Activated T-cell treated with anti-CD3 and anti-CD28 coated beads, Interleukin-2, amount 50 U/mL, for 48 hours (primary cell): ENCODE results near the gene HMGXB4.

Source experiments
- DNase-seq, 2 experiments: peaks; one replicate each; pipeline ENCODE4 v3.0.0-alpha.2; 2020

The HMGXB4 gene

DNA sequence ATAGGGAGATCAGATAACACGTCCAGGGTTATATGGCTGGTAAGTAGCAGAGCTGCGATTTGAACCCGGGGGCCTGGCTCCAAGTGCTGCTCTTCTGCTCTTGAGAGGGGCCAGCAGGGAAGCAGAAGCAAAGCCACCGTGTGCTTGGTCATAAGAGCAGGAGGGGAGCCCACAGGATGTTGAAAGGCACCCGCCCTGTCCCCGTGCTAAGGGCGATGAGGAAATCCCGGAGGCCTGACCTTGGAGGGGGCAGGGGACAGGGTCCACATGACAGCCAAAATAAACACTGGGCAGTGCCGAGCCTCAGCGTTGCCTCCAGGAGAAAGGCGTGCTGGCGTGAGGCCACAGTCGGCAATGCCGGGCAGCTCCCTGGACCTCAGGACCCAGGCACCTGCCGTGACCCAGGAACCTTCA is 71.2 kb downstream of the HMGXB4 start:
- no peak for DNase-seq

DNA sequence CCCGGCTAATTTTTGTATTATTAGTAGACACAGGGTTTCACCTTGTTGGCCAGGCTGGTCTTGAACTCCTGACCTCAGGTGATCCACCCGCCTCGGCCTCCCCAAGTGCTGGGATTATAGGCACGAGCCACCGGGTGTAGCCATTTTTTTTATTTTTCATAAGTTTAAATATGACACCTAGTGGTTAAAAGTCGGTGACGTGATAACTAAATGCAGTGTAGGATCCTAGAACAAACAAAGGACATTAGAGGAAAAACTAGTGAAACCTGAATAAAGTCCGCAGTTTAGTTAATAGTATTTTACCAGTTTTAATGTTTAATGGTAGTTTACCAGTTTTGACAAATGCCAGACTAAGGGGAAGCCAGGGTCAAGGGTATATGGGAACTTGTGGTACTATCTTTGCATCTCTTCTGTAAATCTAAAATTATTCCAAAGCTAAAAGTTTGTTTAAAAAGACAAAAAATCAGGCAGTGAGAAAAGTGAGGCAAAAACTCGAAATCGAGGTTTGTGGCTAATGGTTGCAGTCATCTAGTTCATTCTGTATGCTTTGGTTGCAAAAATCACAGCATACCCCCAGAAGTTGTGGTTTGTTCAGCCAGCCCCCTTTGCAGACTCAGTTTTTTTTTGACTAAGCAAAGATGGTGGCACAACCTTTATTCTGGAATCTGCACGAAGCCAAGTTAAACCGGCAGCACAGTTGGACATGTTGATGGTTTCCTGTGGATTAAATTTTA is 72.0 kb downstream of the HMGXB4 start:
- no peak for DNase-seq

DNA sequence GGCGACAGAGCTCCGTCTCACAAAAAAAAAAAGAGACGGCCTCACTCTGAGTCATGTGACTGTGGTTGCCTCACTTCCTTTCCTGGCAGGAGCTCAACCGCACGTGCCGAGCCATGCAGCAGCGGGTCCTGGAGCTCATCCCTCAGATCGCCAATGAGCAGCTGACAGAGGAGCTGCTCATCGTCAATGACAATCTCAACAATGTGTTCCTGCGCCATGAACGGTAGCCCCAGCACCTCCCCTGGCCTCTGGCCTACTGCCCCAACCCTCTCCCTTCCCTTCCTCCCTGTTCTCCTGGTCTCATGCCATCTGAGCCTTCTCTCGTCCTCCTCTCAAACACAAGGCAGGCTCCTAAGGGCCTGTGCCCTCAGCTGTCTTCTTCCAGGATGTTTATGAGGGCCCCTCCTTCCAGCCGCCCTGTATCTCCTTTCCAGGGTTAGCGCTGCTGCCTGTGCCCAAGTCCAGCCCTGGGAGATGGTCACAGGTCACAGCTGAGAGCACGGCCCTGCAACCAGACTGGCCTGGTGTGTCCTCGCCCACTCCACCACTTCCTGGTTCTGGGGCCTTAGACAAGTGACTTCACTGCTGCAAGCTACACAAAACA is 73.1 kb downstream of the HMGXB4 start:
- peak; percentile 74 for DNase-seq

DNA sequence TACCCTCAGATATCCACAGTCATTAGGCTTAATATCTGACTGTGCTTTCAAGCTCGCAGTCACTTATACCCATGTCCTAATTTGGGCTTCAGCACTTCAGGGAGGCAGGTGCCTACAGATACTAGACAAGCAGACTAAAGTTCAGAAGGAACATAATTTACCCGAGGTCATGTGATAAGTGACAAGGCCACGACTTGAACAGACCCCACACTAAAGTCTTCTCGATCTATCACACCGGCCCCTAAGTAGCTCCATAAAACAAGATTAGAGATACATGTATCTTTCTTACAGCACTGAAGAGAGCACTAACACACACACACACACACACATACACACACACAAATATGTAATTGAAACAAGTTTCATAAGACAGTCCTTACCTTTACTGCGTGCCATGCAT is 75.0 kb downstream of the HMGXB4 start:
- DNase-seq: no peak

DNA sequence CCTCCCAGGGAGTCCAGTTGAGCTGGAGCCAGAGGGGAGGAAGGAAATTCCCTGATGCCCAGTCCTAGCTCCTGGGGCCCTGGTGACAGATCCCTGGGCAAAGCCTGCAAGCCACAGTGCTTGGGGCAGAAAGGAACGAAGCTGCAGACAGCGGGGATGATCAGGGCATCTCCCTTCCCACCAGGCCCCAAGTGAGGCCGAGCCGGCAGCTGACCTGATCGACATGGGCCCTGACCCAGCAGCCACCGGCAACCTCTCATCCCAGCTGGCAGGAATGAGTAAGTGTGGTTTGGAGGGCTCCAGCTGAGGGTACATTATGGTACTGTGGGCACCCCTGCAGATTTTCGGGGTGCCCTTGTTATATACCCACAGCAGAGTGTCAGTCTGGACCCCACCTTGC is 75.9 kb downstream of the HMGXB4 start:
- no peak for DNase-seq

DNA sequence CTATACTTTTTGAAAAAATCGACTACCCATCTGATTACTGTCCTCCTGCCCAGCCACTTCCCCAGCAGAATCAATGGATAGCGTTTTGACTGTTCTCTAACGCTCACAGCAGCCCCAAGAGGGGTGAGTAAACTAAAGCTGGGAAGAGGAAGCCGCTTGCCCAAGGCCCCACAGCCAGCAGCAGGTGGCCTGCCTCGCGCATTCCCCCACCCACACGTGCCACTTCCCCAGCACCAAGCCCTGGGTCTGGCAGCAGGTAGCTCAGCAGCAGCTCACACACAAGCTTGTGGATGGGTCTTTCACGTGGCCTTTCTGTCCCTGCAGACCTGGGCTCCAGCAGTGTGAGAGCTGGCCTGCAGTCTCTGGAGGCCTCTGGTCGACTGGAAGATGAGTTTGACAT is 76.7 kb downstream of the HMGXB4 start:
- DNase-seq: peak in 1 of 2 experiments; percentile 56

DNA sequence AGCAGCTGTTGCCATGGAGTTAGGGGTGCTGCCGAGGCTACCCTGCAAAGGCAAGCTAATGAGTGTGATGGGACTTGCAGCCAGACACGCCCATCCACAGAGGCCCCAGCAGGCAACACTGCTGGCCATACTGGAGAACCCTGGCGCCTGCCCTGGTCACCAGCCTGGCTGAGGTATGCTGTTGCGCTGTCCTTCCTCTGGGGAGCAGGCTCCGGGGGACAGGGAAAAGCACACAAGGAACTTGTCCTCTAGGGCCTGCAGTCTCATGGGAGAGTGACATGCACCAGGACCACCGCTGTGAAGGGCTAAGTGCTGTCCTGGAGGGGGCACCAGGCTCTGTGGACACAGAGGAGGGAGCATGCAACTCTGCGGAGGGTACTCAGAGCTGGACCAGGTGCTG is 78.2 kb downstream of the HMGXB4 start:
- DNase-seq: no peak

DNA sequence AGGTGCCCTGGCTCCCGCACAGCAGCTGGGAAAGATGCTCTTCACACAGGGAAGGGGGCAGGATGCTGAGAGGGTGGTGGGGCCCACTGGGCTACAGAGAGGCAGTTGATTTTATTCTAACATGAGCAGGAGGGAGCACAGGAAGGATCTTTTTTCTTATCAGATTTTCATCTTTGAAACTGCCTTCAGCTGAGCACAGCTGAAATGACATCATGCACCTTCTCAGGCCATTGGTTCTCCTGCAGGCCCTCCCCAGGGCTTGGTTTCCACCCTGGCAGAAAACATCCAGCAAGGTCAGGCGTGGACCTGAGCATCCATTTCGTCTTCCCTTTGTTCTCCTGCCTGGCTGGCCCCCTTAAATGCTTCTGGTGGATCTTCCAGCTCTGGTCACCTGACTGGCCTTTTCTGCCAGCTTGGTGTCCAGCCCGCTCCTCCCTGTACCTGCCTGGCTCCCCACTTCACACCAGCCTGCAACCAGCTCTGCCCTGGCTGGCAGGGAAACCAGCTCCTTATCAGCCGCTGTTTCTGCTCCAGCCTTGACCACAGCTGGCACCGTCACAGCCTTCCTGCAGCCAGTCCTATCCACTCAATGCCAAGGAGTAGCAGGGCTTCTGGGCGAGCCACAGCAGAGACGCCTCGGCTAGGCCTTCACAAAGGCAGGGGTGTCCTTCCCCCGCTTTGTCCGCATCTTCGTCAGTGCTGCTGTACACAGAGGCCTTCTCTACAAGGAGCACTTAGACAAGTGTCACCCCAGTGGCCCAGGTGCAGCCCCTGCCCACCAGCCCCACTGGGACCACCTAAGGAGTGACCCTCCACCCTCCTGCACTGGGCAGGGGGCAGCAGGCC is 78.9 kb downstream of the HMGXB4 start:
- DNase-seq: no peak

DNA sequence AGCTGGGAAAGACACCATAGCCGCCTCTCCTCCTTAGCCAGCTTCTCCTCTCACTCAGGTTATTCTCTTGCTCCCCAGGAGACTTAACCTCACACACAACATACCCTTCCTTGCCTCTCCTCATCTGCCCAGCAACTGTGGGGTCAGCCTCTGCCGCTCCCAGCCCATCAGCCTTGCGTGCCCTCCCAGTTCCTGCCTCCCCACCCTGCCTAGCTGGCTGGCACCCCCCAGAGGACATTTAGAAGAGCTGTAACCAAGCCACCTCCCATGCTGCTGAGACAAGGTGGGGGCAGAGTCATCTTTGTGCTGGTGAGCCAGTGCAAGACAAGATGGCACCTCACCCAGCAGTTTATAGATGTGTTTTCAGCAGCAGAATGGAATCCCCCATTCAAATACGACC is 80.6 kb downstream of the HMGXB4 start:
- no peak for DNase-seq

DNA sequence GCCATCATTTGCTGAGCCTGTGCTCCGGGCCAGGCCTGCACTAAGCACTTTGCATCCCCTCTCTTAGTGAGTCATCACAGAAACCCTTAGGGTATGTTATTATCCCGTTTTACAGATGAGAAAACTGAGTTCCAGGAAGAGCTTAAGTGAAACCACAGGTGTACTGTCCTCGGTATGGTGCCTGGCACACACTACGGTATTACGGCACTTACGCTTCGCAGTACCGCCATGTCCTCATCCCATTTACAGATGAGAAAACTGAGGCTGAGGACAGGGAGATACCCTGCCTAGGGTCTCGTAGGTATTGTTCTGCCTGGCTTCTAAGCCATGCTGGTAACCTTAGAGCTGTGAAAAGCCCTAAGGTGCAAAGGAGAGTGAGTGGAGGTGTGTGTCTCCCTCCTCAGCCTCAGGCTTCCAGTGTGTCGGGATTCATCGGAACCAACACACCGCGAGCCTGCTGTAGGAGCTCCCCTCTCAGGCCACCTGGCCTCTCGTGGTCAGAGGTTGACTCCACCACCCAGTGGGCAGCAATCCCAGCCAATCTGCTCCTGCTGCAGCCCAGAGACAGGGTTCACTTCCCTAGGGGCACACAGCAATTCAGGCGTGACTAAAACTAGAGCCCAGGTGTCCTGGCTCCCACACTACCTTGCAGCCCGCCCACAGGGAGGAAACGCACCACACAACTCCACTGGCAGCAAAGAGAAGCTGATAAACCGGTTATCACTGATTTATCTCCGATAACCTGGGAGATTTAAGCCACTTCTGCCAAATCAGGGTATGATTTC is 84.0 kb downstream of the HMGXB4 start:
- no peak for DNase-seq

DNA sequence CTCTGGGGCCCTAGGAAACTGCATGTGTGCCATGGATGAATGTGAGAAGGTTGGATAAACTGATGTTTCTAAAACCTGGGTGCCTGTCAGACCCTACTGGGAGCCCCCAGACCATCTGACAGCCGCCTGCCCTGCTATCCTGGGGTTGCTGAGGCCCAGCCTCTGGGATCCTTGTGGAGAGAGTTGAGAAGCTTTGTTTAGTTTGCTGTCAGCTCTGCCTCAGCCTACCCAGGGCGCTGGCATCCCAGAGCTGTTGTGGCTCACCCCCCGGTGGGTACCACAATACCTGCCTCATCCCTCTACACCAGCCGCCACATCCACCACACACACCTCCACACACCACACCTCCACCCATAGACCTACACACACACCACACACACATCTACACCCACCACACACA is 85.1 kb downstream of the HMGXB4 start:
- no peak for DNase-seq

DNA sequence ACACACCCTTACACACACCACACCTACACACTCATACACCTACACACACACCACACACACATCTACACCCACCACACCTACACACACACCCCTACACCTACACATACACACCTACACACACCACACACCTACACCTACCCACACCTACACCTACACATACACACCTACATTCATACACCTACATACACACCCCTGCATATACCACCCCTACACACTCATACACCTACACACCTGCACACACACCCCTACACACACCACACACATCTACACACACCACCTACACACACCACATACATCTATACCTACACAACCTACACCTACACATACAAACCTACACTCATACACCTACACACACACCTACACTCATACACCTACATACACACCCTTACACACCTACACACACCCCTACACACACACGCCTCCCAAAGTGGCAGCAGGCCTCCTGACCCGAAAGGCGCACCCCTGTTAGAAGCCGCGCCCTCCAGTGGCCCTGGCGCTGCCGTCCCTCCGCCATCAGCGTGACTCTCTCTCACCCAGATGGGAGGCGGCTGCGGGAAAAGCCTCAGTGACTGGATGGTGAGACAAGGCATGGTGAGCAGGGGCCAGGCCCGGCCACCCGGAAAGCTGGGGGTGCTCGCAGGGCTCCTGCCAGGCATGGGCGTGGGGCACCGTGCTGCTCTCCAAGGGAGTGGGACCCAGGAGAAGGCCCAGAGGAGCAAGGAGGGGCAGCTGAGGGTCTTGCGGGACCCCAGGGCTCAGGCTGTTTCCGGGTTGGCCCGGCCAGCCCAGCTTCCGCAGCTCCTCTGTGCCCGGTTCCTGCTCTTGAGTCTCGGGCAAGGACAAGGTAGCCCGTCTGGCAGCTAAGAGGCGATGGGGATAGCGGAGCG is 86.6 kb downstream of the HMGXB4 start:
- DNase-seq: no peak

DNA sequence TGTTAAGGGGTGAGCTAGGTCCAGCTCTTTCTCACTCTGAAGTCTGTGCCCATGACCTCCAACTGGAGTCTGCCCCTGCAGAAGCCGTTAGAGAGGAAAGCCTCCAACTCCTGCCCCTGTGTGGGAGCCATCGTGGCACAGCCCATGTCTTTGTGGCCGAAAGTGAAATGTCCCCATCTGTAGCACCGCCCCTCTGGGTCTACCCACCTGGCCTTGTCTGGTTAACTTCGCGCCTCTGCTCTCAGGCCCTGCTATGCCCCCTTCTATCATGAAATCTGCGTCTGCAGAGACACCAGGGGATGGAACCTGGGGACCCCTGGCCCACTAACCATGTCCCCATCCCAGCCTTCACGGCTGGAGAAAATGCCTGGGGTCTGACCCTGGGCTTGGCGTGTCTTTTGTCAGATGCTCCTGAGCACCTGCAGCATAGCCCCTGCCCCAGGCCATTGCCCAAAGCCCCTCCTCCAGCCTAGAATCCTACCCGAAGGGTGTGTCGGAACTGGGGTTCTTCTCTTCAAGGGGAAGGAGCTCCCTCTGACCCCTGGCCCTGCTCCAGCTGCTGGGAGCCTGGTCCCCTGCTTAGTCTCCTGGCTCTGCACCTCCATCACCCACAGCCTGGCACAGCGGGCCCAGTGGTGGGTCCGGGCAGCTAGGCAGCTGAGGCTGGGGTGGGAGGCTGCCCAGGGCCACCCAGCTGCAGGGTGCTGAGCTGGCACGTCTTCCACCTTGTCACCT is 87.8 kb downstream of the HMGXB4 start:
- no peak for DNase-seq
